Liver (tissue), 9 donors: ENCODE measurements around the gene KCTD16. TPM values are rescaled to one million over a fixed set of nuclear protein-coding genes. Genes with fewer than 3 reads are reported as not detected.

Source experiments
- DNase-seq: peaks from one replicate; pipeline ENCODE4 v3.0.0-alpha.2; 2017; ENCODE audit warnings: low spot score
- H3K27ac ChIP-seq, 2 donors: one replicate each; pipeline ENCODE4 v1.7.0; 2013; ENCODE audit warnings: inconsistent platforms in 2 of 2, low read length in 2 of 2, control low read depth in 1 of 2, low read depth in 1 of 2, mild to moderate bottlenecking in 1 of 2
- H3K27me3 ChIP-seq, 4 donors: one replicate each; pipeline versions ENCODE4 v1.6.1 to v1.7.0; 2013; ENCODE audit warnings: low read length in 3 of 4, inconsistent platforms in 1 of 4, mild to moderate bottlenecking in 1 of 4, moderate library complexity in 1 of 4; ENCODE audit not compliant: control insufficient read depth in 4 of 4, insufficient read depth in 4 of 4
- H3K36me3 ChIP-seq, 4 donors: one replicate each; pipeline versions ENCODE4 v1.6.1 to v1.7.0; 2013; ENCODE audit warnings: low read length in 3 of 4, mild to moderate bottlenecking in 3 of 4, low read depth in 1 of 4, moderate library complexity in 1 of 4; ENCODE audit not compliant: control insufficient read depth in 4 of 4, insufficient read depth in 3 of 4
- H3K4me1 ChIP-seq, 4 donors: one replicate each; pipeline versions ENCODE4 v1.6.1 to v1.7.0; 2013; ENCODE audit warnings: low read length in 3 of 4, mild to moderate bottlenecking in 3 of 4, moderate library complexity in 1 of 4; ENCODE audit not compliant: control insufficient read depth in 4 of 4, insufficient read depth in 4 of 4
- H3K4me3 ChIP-seq, 3 donors: one replicate each; pipeline versions ENCODE4 v1.6.1 to v1.7.0; 2013; ENCODE audit warnings: low read length in 3 of 3, control low read depth in 1 of 3, low read depth in 1 of 3, mild to moderate bottlenecking in 1 of 3
- H3K9ac ChIP-seq, 2 donors: one replicate each; pipeline ENCODE4 v1.7.0; 2013; ENCODE audit warnings: low read length in 2 of 2, mild to moderate bottlenecking in 2 of 2, moderate library complexity in 2 of 2, control low read depth in 1 of 2, low read depth in 1 of 2
- H3K9me3 ChIP-seq, 4 donors: one replicate each; pipeline versions ENCODE4 v1.6.1 to v1.7.0; 2013; ENCODE audit warnings: low read length in 3 of 4; ENCODE audit not compliant: control insufficient read depth in 4 of 4
- EGR1 ChIP-seq, 2 donors: IDR thresholded peaks; 2 replicates each; pipeline ENCODE4 v1.6.1; 2016 to 2018; ENCODE audit warnings: antibody characterized with exemption in 2 of 2, low read depth in 2 of 2
- FOXA1 ChIP-seq: IDR thresholded peaks from 2 replicates; pipeline ENCODE4 v1.6.1; 2016; ENCODE audit warnings: antibody characterized with exemption
- FOXA2 ChIP-seq: IDR thresholded peaks from 2 replicates; pipeline ENCODE4 v1.6.1; 2016; ENCODE audit warnings: antibody characterized with exemption
- HNF4A ChIP-seq, 2 donors: conservative IDR thresholded peaks; 2 replicates each; pipeline ENCODE4 v1.6.1; 2016; ENCODE audit warnings: antibody characterized with exemption in 2 of 2, mild to moderate bottlenecking in 2 of 2
- HNF4G ChIP-seq: IDR thresholded peaks from 2 replicates; pipeline ENCODE4 v1.6.1; 2016; ENCODE audit warnings: antibody characterized with exemption
- JUND ChIP-seq, 2 donors: IDR thresholded peaks; 2 replicates each; pipeline ENCODE4 v1.6.1; 2016; ENCODE audit warnings: antibody characterized with exemption in 2 of 2
- NR2F2 ChIP-seq: IDR thresholded peaks from 2 replicates; pipeline ENCODE4 v1.6.1; 2016; ENCODE audit warnings: antibody characterized with exemption
- RAD21 ChIP-seq, 2 donors: IDR thresholded peaks; 2 replicates each; pipeline ENCODE4 v1.6.1; 2016; ENCODE audit warnings: antibody characterized with exemption in 2 of 2, mild to moderate bottlenecking in 2 of 2
- RXRA ChIP-seq, 2 donors: IDR thresholded peaks; 2 replicates each; pipeline ENCODE4 v1.6.1; 2017 to 2018; ENCODE audit warnings: antibody characterized with exemption in 2 of 2, mild to moderate bottlenecking in 1 of 2
- SP1 ChIP-seq: IDR thresholded peaks from 2 replicates; pipeline ENCODE4 v1.6.1; 2018; ENCODE audit warnings: antibody characterized with exemption, mild to moderate bottlenecking
- TAF1 ChIP-seq: conservative IDR thresholded peaks from 2 replicates; pipeline ENCODE4 v1.6.1; 2016; ENCODE audit warnings: antibody characterized with exemption, mild to moderate bottlenecking
- YY1 ChIP-seq: IDR thresholded peaks from 2 replicates; pipeline ENCODE4 v1.6.1; 2016; ENCODE audit warnings: antibody characterized with exemption, mild to moderate bottlenecking
- WGBS: extraction: QIAGEN DNeasy Blood & Tissue Kit; methylation state at CpG from one replicate; pipeline ENCODE4 v1.1.7; 2013; 5-methylcytosine and 5-hydroxymethylcytosine counted together
- polyA plus RNA-seq, 2 donors: library from polyadenylated mRNA; stranded (reverse) in 1 of 2; unstranded in 1 of 2; fragments of 200-250 nt in 1 of 2; fragments of >200 nt in 1 of 2; fragmentation: Nextera tagmentation in 1 of 2; extraction: Ambion mirVana in 1 of 2; gene quantifications; one replicate each; pipeline versions ENCODE4 v1.2.1 to v1.2.3, GENCODE V29; 2013 to 2015
- total RNA-seq, 2 donors: library from RNA; depleted of rRNA; stranded (reverse); fragments of >200 nt; gene quantifications; one replicate each; pipeline ENCODE4 v1.2.3, GENCODE V29; 2014
- TF ChIP-seq, protein P1 (sequence below): IDR thresholded peaks from 2 replicates; pipeline ENCODE4 v1.6.1; 2016; ENCODE audit warnings: antibody characterized with exemption
- TF ChIP-seq, protein P2 (sequence below): IDR thresholded peaks from 2 replicates; pipeline ENCODE4 v1.6.1; 2016; ENCODE audit warnings: antibody characterized with exemption
- TF ChIP-seq, protein P3 (sequence below): fragments of 150-350 bp; IDR thresholded peaks from 2 replicates; pipeline ENCODE4 v1.5.1; 2017; ENCODE audit warnings: improper control_type of control experiment, low read depth, low read length; ENCODE audit not compliant: missing input control
- TF ChIP-seq, protein P4 (sequence below): IDR thresholded peaks from 2 replicates; pipeline ENCODE4 v1.6.1; 2016; ENCODE audit warnings: antibody characterized with exemption
- TF ChIP-seq, protein P5 (sequence below): IDR thresholded peaks from 2 replicates; pipeline ENCODE4 v1.6.1; 2016; ENCODE audit warnings: antibody characterized with exemption, mild to moderate bottlenecking
- donor health status: healthy.
- donor health status: healthy.
- donor health status: healthy.
- donor health status: healthy.
- donor health status: healthy.

KCTD16 gene
- total and polyA plus RNA-seq, 4 donors = under 0.01 to 0.05 (median 0.01) TPM; not detected in 1

DNA sequence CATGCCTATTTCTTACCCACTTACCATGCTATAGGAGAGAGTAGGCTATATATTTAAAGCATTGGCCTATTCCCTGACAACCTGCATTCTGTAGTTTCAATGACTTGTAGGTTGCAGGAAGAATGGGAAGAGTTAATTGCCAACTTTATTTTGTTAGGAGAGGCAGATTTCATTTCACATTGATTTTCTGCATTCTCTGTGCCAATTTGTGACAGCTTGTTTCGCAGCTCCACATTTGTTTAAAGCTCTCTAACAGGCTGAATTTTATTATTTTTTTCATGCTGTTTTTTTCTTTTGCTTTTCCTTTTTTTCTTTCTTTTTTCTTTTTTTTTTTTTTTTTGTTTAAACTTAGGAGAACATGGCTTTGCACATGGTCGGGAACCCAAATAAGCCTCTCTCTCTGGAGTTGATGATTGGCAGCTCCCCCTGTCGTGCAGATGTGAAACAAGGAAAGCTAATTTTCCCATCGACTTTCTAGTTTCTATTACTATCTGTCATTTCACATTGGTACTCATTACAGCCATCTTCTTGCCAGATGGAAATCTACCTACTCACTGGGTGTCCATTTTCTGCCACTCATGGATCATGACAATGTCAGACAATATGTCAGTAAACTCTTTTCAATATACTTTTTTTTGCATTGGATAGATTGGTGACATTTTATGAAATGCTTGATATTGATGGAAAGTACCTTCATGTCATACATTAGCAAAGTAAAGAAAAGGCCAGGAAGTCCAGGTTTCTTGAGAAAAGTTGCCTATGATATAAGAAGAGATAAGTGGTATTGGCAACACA lies 223.2 kb downstream of the KCTD16 start:
- H3K9me3 ChIP-seq = no peaks in the 10 kb centered on the region
- DNase-seq = no peak
- H3K4me3 ChIP-seq = no peak overlapping the region
- H3K27me3 ChIP-seq = no peaks in the 10 kb centered on the region
- WGBS = 69% methylated on average over 4 of the region's 4 CpGs
- H3K4me1 ChIP-seq = no peaks in the 10 kb centered on the region
- H3K27ac ChIP-seq = no peak overlapping the region
- TF ChIP-seq, protein P1, sequence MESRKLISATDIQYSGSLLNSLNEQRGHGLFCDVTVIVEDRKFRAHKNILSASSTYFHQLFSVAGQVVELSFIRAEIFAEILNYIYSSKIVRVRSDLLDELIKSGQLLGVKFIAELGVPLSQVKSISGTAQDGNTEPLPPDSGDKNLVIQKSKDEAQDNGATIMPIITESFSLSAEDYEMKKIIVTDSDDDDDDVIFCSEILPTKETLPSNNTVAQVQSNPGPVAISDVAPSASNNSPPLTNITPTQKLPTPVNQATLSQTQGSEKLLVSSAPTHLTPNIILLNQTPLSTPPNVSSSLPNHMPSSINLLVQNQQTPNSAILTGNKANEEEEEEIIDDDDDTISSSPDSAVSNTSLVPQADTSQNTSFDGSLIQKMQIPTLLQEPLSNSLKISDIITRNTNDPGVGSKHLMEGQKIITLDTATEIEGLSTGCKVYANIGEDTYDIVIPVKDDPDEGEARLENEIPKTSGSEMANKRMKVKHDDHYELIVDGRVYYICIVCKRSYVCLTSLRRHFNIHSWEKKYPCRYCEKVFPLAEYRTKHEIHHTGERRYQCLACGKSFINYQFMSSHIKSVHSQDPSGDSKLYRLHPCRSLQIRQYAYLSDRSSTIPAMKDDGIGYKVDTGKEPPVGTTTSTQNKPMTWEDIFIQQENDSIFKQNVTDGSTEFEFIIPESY = no peak
- TF ChIP-seq EGR1 (IDR thresholded peaks at IDR 0.05; ENCODE audit: low read depth in 2 of 2) (no peak), HNF4A (conservative IDR thresholded peaks at IDR 0.05) (no peak), HNF4G (no peak), RAD21 (IDR thresholded peaks at IDR 0.05) (no peak), SP1 (no peak)
- TF ChIP-seq, protein P2, sequence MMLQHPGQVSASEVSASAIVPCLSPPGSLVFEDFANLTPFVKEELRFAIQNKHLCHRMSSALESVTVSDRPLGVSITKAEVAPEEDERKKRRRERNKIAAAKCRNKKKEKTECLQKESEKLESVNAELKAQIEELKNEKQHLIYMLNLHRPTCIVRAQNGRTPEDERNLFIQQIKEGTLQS = no peak
- TF ChIP-seq, protein P3, sequence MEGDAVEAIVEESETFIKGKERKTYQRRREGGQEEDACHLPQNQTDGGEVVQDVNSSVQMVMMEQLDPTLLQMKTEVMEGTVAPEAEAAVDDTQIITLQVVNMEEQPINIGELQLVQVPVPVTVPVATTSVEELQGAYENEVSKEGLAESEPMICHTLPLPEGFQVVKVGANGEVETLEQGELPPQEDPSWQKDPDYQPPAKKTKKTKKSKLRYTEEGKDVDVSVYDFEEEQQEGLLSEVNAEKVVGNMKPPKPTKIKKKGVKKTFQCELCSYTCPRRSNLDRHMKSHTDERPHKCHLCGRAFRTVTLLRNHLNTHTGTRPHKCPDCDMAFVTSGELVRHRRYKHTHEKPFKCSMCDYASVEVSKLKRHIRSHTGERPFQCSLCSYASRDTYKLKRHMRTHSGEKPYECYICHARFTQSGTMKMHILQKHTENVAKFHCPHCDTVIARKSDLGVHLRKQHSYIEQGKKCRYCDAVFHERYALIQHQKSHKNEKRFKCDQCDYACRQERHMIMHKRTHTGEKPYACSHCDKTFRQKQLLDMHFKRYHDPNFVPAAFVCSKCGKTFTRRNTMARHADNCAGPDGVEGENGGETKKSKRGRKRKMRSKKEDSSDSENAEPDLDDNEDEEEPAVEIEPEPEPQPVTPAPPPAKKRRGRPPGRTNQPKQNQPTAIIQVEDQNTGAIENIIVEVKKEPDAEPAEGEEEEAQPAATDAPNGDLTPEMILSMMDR = no peak
- H3K9ac ChIP-seq = no peak overlapping the region
- no peaks in the 10 kb centered on the region for H3K36me3 ChIP-seq

DNA sequence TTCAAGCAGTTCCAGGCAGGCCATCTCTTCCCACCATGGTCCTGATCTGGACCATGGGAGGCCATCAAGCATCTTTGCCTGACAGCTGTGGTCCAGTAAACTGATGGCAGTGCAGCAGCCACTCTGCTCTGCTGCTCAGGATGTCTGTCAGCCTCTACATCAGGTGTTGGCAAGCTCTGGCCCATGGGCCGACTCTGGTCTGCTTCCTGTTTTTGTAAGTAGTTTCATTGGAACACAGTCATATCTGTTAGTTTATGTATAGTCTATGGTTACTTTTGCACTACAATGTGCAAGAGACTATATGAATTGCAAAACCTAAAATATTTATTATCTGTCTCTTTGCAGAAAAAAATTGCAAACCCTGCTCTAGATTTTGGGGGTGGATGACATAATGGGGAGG lies 225.0 kb downstream of the KCTD16 start:
- no peaks in the 10 kb centered on the region for H3K27me3 ChIP-seq

DNA sequence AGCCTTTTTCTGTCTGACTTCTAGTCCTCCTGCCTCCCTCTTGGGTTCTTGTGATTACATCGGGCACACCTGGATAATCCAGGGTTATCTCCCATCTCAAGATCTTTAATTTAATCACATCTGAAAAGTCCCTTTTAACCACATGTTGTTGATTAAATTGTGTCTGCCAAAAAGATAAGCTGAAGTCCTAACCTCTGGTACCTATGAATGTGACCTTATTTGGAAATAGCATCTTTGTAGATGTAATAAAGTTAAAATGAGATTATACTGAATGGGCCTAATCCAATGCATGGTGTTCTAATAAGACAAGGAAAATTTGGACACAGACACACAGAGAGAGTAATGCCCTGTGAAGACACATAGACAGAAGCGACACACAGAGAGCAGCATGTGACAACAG lies 232.4 kb downstream of the KCTD16 start:
- H3K9ac ChIP-seq = no peak overlapping the region
- no peaks in the 10 kb centered on the region for H3K27me3 ChIP-seq
- 88% methylated on average over 2 of the region's 2 CpGs for WGBS
- H3K4me3 ChIP-seq = no peak overlapping the region
- no peak for DNase-seq
- H3K9me3 ChIP-seq = no peaks in the 10 kb centered on the region
- no peaks in the 10 kb centered on the region for H3K36me3 ChIP-seq
- no peak overlapping the region for H3K27ac ChIP-seq
- H3K4me1 ChIP-seq = no peaks in the 10 kb centered on the region
- TF ChIP-seq HNF4G (no peak), JUND (IDR thresholded peaks at IDR 0.05) (no peak), RXRA (IDR thresholded peaks at IDR 0.05) (no peak), EGR1 (IDR thresholded peaks at IDR 0.05; ENCODE audit: low read depth in 2 of 2) (no peak), FOXA1 (no peak), RAD21 (IDR thresholded peaks at IDR 0.05) (no peak), NR2F2 (no peak), FOXA2 (no peak), SP1 (no peak), TAF1 (no peak), YY1 (no peak)
- TF ChIP-seq, protein P4, sequence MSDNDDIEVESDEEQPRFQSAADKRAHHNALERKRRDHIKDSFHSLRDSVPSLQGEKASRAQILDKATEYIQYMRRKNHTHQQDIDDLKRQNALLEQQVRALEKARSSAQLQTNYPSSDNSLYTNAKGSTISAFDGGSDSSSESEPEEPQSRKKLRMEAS = no peak
- TF ChIP-seq, protein P2 = no peak
- TF ChIP-seq, protein P5, sequence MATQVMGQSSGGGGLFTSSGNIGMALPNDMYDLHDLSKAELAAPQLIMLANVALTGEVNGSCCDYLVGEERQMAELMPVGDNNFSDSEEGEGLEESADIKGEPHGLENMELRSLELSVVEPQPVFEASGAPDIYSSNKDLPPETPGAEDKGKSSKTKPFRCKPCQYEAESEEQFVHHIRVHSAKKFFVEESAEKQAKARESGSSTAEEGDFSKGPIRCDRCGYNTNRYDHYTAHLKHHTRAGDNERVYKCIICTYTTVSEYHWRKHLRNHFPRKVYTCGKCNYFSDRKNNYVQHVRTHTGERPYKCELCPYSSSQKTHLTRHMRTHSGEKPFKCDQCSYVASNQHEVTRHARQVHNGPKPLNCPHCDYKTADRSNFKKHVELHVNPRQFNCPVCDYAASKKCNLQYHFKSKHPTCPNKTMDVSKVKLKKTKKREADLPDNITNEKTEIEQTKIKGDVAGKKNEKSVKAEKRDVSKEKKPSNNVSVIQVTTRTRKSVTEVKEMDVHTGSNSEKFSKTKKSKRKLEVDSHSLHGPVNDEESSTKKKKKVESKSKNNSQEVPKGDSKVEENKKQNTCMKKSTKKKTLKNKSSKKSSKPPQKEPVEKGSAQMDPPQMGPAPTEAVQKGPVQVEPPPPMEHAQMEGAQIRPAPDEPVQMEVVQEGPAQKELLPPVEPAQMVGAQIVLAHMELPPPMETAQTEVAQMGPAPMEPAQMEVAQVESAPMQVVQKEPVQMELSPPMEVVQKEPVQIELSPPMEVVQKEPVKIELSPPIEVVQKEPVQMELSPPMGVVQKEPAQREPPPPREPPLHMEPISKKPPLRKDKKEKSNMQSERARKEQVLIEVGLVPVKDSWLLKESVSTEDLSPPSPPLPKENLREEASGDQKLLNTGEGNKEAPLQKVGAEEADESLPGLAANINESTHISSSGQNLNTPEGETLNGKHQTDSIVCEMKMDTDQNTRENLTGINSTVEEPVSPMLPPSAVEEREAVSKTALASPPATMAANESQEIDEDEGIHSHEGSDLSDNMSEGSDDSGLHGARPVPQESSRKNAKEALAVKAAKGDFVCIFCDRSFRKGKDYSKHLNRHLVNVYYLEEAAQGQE = no peak

More for the DNA sequence above, 225.0 kb downstream of the KCTD16 start:
- Histone ChIP-seq H3K27ac (no peak overlapping the region), H3K9me3 (no peaks in the 10 kb centered on the region), H3K36me3 (no peaks in the 10 kb centered on the region), H3K4me1 (no peaks in the 10 kb centered on the region), H3K9ac (no peak overlapping the region), H3K4me3 (no peak overlapping the region)
- TF ChIP-seq FOXA1 (no peak), HNF4A (conservative IDR thresholded peaks at IDR 0.05) (no peak), EGR1 (IDR thresholded peaks at IDR 0.05; ENCODE audit: low read depth in 2 of 2) (no peak), SP1 (no peak)
- DNase-seq = no peak
- WGBS = 63% methylated on average over 1 of the region's 1 CpG
